ENCODE measurements around the gene TBPL1.

The TBPL1 gene

DNA sequence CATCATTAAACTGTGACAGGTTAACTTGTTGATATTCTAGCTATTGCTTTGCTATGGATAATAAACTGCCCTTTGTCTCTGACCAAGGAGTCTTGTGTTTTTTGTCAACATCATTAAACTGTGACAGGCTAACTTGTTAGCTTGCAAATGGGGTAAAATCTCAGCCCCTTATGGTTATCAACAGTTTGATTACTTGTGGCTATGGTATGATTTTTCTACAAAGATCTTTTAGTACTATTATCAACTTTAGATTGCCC, 63.5 kb downstream of the TBPL1 start:
- Histone ChIP-seq H3K9ac (ENCODE audit: low read depth in 1 of 2, low read length in 2 of 2) (no peak overlapping the region), H3K27ac (ENCODE audit: low read depth in 2 of 2, low read length in 2 of 2) (no peak overlapping the region), H3K36me3 (ENCODE audit: control insufficient read depth in 2 of 2, insufficient read depth in 2 of 2, low read length in 2 of 2) (no peaks in the 10 kb centered on the region), H3K4me3 (ENCODE audit: low read length in 2 of 2) (no peak overlapping the region), H3K4me1 (ENCODE audit: control insufficient read depth in 2 of 2, insufficient read depth in 2 of 2, low read length in 2 of 2) (no peaks in the 10 kb centered on the region), H3K9me3 (ENCODE audit: control insufficient read depth in 2 of 2, low read length in 2 of 2) (no peaks in the 10 kb centered on the region), H3K27me3 (ENCODE audit: control insufficient read depth in 2 of 2, insufficient read depth in 2 of 2, low read length in 2 of 2) (no peaks in the 10 kb centered on the region)

DNA sequence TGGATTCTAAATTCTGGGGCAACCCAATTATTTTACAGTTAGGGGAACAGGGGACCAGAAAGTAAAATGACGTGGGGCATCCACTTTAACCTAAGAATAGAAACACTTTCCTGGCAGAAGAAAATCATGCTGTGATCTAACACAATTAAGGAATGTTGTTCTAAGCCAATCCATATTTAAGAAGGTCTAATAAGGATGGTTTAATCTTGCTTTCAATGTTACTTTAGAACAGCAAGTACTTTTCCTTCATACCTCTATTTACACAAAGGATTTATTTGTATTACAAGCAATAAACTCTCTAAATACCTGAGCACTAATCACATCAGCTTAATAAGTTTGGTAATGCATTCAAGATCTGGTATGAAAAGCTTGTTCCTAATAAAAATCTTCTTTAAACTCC, 67.0 kb downstream of the TBPL1 start:
- H3K27ac ChIP-seq (ENCODE audit: low read depth in 2 of 2, low read length in 2 of 2): no peak overlapping the region

DNA sequence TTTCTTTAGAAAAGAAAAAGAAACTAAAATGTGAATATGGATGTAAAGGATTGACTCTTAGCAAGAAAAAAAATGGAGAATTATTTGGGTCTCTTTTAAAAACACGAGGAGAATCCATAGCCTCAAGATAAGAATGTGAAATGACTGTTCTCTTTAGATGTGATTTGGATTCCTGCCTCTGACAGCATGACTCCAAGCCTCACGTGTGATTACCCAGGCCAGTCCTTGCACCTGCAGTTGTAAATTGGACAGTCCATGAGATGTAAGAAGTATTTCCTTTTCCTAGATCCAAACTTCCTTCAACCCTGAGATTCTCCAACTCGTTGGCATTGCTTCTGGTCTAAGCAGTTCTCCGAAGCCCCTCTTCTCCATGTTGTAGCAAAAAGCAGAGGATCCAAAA, 67.5 kb downstream of the TBPL1 start:
- Histone ChIP-seq H3K4me1 (ENCODE audit: control insufficient read depth in 2 of 2, insufficient read depth in 2 of 2, low read length in 2 of 2) (no peaks in the 10 kb centered on the region), H3K9ac (ENCODE audit: low read depth in 1 of 2, low read length in 2 of 2) (no peak overlapping the region), H3K4me3 (ENCODE audit: low read length in 2 of 2) (no peak overlapping the region)

More for the DNA sequence above, 67.0 kb downstream of the TBPL1 start:
- Histone ChIP-seq H3K27me3 (ENCODE audit: control insufficient read depth in 2 of 2, insufficient read depth in 2 of 2, low read length in 2 of 2) (no peaks in the 10 kb centered on the region), H3K4me1 (ENCODE audit: control insufficient read depth in 2 of 2, insufficient read depth in 2 of 2, low read length in 2 of 2) (no peaks in the 10 kb centered on the region), H3K9ac (ENCODE audit: low read depth in 1 of 2, low read length in 2 of 2) (no peak overlapping the region), H3K4me3 (ENCODE audit: low read length in 2 of 2) (no peak overlapping the region), H3K36me3 (ENCODE audit: control insufficient read depth in 2 of 2, insufficient read depth in 2 of 2, low read length in 2 of 2) (no peaks in the 10 kb centered on the region), H3K9me3 (ENCODE audit: control insufficient read depth in 2 of 2, low read length in 2 of 2) (no peaks in the 10 kb centered on the region)

DNA sequence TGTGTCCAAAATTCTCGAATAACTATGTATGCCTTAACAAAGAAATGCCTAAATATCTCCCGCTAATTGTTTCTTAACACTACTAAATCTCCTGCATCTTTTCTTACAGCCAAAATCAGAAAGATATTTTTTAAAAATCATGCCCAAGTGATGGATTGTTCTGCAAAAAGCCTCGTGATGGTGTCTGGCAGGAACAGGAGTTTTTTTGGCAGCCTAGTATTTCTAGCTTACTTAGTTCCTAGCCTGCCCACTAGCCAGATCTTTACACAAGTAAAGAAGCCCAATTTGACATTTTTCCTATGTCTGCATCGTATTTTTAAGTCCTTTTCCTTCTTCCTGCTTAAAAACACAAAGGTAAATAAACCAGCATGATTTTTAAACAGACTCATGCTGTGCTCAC, 67.9 kb downstream of the TBPL1 start:
- Histone ChIP-seq H3K9me3 (ENCODE audit: control insufficient read depth in 2 of 2, low read length in 2 of 2) (no peaks in the 10 kb centered on the region), H3K4me1 (ENCODE audit: control insufficient read depth in 2 of 2, insufficient read depth in 2 of 2, low read length in 2 of 2) (no peaks in the 10 kb centered on the region), H3K27me3 (ENCODE audit: control insufficient read depth in 2 of 2, insufficient read depth in 2 of 2, low read length in 2 of 2) (no peaks in the 10 kb centered on the region), H3K27ac (ENCODE audit: low read depth in 2 of 2, low read length in 2 of 2) (no peak overlapping the region), H3K9ac (ENCODE audit: low read depth in 1 of 2, low read length in 2 of 2) (no peak overlapping the region), H3K36me3 (ENCODE audit: control insufficient read depth in 2 of 2, insufficient read depth in 2 of 2, low read length in 2 of 2) (no peaks in the 10 kb centered on the region), H3K4me3 (ENCODE audit: low read length in 2 of 2) (no peak overlapping the region)

More for the DNA sequence above, 67.5 kb downstream of the TBPL1 start:
- Histone ChIP-seq H3K36me3 (ENCODE audit: control insufficient read depth in 2 of 2, insufficient read depth in 2 of 2, low read length in 2 of 2) (no peaks in the 10 kb centered on the region), H3K9me3 (ENCODE audit: control insufficient read depth in 2 of 2, low read length in 2 of 2) (no peaks in the 10 kb centered on the region), H3K27me3 (ENCODE audit: control insufficient read depth in 2 of 2, insufficient read depth in 2 of 2, low read length in 2 of 2) (no peaks in the 10 kb centered on the region), H3K27ac (ENCODE audit: low read depth in 2 of 2, low read length in 2 of 2) (no peak overlapping the region)

DNA sequence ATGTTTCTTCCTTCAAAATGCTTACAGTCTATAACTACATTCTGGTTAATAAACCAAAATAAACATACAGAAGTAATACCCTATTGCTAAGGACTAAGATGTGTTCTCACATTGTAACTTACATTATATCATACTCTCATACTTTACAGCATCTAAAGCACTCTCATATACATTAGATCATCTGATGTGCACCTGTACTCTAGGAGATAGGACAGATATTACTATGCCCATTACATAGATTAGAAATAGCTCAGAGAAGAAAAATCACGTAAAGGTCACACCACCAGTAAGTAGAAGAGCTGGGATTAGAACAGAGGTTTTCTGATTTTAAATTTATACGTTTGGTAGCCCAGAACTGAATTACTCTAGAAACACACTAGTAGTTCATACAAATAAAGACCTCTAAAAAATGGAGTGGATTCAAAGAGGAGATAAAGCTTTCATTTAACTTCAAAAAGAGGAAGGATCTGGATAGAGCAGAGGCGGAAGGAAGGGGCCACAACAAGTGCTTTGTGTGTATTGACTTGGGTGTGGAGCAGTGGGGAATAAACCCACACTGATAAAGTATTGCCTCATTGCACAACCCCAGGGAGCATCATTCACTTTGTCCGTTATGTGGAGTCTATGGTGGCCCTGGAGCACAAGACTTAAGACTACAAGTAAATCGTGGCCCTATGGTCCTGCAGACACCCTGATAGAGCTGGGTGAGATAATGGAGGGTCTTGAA, 68.5 kb downstream of the TBPL1 start:
- H3K4me1 ChIP-seq (ENCODE audit: control insufficient read depth in 2 of 2, insufficient read depth in 2 of 2, low read length in 2 of 2): no peaks in the 10 kb centered on the region
- no peaks in the 10 kb centered on the region for H3K36me3 ChIP-seq (ENCODE audit: control insufficient read depth in 2 of 2, insufficient read depth in 2 of 2, low read length in 2 of 2)
- H3K9ac ChIP-seq (ENCODE audit: low read depth in 1 of 2, low read length in 2 of 2): no peak overlapping the region
- H3K27me3 ChIP-seq (ENCODE audit: control insufficient read depth in 2 of 2, insufficient read depth in 2 of 2, low read length in 2 of 2): no peaks in the 10 kb centered on the region
- H3K4me3 ChIP-seq (ENCODE audit: low read length in 2 of 2): no peak overlapping the region
- no peak overlapping the region for H3K27ac ChIP-seq (ENCODE audit: low read depth in 2 of 2, low read length in 2 of 2)
- H3K9me3 ChIP-seq (ENCODE audit: control insufficient read depth in 2 of 2, low read length in 2 of 2): no peaks in the 10 kb centered on the region

DNA sequence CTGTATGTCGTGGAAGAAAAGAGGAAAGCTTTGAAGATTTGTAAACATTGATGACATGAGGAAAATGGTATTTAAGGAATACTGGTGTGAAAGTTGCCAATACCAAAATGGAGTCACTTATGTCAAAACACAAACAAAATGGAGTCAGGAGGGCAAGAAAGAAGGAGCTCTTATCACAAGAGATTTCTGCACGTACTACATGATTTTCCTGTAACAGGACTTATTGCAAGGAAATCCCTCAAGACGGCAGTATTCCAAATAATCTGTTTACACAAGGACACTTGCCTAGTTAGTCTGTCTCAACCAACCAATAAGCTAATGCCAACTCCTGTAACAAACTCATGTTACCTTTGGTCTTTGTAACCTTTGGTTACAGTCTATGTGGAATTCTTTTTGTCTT, 69.6 kb downstream of the TBPL1 start:
- Histone ChIP-seq H3K4me3 (ENCODE audit: low read length in 2 of 2) (no peak overlapping the region), H3K27me3 (ENCODE audit: control insufficient read depth in 2 of 2, insufficient read depth in 2 of 2, low read length in 2 of 2) (no peaks in the 10 kb centered on the region), H3K9me3 (ENCODE audit: control insufficient read depth in 2 of 2, low read length in 2 of 2) (no peaks in the 10 kb centered on the region), H3K9ac (ENCODE audit: low read depth in 1 of 2, low read length in 2 of 2) (no peak overlapping the region), H3K4me1 (ENCODE audit: control insufficient read depth in 2 of 2, insufficient read depth in 2 of 2, low read length in 2 of 2) (no peaks in the 10 kb centered on the region), H3K27ac (ENCODE audit: low read depth in 2 of 2, low read length in 2 of 2) (no peak overlapping the region), H3K36me3 (ENCODE audit: control insufficient read depth in 2 of 2, insufficient read depth in 2 of 2, low read length in 2 of 2) (no peaks in the 10 kb centered on the region)

DNA sequence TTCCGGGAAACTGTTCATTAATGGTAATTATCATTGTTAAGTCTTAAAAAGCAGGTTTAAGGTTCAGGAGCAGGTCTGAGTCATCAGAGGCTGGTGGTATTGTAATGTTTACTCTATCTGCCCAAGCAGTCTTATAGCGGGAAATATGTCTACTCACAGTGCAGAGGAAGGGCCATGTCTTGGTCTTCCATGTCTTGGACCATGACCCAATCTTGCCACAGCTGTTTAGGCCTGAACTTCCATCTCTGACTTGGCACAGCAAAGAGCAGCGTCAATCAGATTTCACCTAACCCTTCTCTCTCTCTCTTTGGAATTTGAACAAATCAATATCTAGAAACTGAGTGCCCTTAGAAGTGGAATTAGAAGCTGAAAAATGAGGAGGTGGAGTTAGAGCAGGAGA, 73.6 kb downstream of the TBPL1 start:
- Histone ChIP-seq H3K4me3 (ENCODE audit: low read length in 2 of 2) (no peak overlapping the region), H3K27me3 (ENCODE audit: control insufficient read depth in 2 of 2, insufficient read depth in 2 of 2, low read length in 2 of 2) (no peaks in the 10 kb centered on the region), H3K9ac (ENCODE audit: low read depth in 1 of 2, low read length in 2 of 2) (no peak overlapping the region), H3K9me3 (ENCODE audit: control insufficient read depth in 2 of 2, low read length in 2 of 2) (no peaks in the 10 kb centered on the region), H3K4me1 (ENCODE audit: control insufficient read depth in 2 of 2, insufficient read depth in 2 of 2, low read length in 2 of 2) (no peaks in the 10 kb centered on the region), H3K27ac (ENCODE audit: low read depth in 2 of 2, low read length in 2 of 2) (no peak overlapping the region), H3K36me3 (ENCODE audit: control insufficient read depth in 2 of 2, insufficient read depth in 2 of 2, low read length in 2 of 2) (no peaks in the 10 kb centered on the region)

DNA sequence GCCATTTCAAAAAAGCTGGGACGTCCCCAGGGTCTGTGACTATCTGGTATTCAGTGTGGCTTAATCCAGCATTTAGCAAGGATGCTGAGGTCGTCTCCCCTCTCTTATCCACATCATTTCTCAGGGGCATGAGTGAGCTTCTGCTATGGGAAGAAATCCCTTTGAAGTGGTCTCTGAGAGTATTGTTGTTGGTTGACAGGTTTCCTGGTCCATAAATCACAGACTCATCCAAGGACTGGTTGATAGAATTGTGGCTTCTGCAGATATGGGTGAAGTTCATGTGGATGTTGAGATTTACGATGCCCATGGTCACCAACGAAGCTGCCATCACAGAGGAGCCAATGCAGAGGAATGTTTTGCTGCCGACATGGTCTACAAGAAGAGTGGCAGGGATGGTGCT, 75.4 kb downstream of the TBPL1 start:
- no peaks in the 10 kb centered on the region for H3K36me3 ChIP-seq (ENCODE audit: control insufficient read depth in 2 of 2, insufficient read depth in 2 of 2, low read length in 2 of 2)
- no peak overlapping the region for H3K9ac ChIP-seq (ENCODE audit: low read depth in 1 of 2, low read length in 2 of 2)
- no peak overlapping the region for H3K27ac ChIP-seq (ENCODE audit: low read depth in 2 of 2, low read length in 2 of 2)
- no peaks in the 10 kb centered on the region for H3K9me3 ChIP-seq (ENCODE audit: control insufficient read depth in 2 of 2, low read length in 2 of 2)
- H3K27me3 ChIP-seq (ENCODE audit: control insufficient read depth in 2 of 2, insufficient read depth in 2 of 2, low read length in 2 of 2): no peaks in the 10 kb centered on the region
- no peaks in the 10 kb centered on the region for H3K4me1 ChIP-seq (ENCODE audit: control insufficient read depth in 2 of 2, insufficient read depth in 2 of 2, low read length in 2 of 2)
- no peak overlapping the region for H3K4me3 ChIP-seq (ENCODE audit: low read length in 2 of 2)

DNA sequence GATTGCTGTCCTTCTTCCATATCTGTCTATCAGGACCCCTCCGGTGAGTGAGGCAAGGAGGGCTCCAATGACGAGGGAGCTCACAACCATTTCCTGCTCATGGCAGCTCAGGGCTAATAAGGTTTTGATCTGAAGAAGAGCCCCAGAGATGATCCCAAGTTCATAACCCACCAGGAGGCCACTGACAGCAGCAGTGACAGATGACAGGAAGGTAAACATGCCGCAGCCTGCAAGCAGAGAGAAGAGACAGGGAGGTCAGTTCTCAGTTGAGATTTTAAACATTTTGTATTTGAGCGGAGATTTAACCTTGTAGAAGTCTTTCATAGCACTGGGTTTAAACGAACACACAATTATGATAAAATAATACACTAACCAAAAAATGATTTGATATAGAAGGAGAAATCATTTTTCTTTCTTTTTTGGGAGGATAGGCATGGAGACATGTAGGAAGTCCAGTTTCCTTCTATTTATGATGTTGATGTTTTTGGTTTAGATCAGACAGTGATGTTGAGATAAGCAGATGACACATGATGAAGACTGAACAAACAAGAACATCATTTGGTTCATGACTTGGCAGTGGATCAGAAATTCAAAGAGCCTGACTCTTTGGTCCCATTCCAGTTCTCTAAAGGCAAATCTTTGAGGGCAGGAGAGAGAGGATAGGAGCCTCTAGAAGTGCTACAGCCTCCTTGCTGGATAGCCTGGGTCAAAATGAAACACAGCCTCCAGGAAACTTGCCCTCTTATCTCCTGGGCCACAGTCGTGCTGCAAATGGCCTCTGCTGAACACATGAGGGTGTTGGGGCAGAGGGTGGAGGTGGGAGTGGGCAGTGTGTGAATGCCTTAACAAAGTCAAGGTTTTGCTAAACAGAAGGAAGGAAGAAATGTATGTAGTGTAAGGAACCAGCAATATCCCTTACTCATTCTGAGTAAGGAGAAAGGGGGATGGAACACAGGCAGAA, 76.8 kb downstream of the TBPL1 start:
- H3K4me3 ChIP-seq (ENCODE audit: low read length in 2 of 2): no peak overlapping the region
- no peaks in the 10 kb centered on the region for H3K4me1 ChIP-seq (ENCODE audit: control insufficient read depth in 2 of 2, insufficient read depth in 2 of 2, low read length in 2 of 2)
- H3K27ac ChIP-seq (ENCODE audit: low read depth in 2 of 2, low read length in 2 of 2): no peak overlapping the region
- H3K9ac ChIP-seq (ENCODE audit: low read depth in 1 of 2, low read length in 2 of 2): no peak overlapping the region
- no peaks in the 10 kb centered on the region for H3K27me3 ChIP-seq (ENCODE audit: control insufficient read depth in 2 of 2, insufficient read depth in 2 of 2, low read length in 2 of 2)
- H3K9me3 ChIP-seq (ENCODE audit: control insufficient read depth in 2 of 2, low read length in 2 of 2): no peaks in the 10 kb centered on the region
- H3K36me3 ChIP-seq (ENCODE audit: control insufficient read depth in 2 of 2, insufficient read depth in 2 of 2, low read length in 2 of 2): no peaks in the 10 kb centered on the region

DNA sequence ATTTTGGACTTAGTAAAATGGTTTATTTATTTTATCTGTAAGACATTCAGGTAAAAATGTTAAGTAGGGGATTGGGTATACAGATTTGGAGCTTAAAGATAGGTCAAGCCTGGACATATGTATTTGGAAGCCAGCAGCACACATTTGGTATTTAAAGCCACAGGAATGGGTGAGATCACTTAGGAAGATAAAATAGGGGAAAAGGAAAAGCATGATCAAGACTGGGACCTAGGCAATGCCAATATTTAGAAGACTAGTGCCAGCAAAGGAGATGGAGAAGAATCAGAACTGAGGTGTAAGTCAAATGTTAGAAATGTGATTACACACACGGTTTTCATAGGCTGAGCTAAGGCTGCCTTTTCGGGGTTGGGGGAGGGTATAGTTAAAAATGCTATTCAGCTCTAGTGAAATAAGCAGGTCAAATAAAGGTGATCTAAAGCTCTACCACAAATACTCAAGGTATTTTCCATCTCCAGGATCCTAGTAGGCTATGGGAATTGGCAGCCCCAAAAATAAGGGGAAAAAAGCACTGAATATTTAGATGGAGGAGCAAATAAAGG, 78.8 kb downstream of the TBPL1 start:
- no peaks in the 10 kb centered on the region for H3K27me3 ChIP-seq (ENCODE audit: control insufficient read depth in 2 of 2, insufficient read depth in 2 of 2, low read length in 2 of 2)

More for the DNA sequence above, 78.8 kb downstream of the TBPL1 start:
- H3K9me3 ChIP-seq (ENCODE audit: control insufficient read depth in 2 of 2, low read length in 2 of 2): no peaks in the 10 kb centered on the region
- H3K36me3 ChIP-seq (ENCODE audit: control insufficient read depth in 2 of 2, insufficient read depth in 2 of 2, low read length in 2 of 2): no peaks in the 10 kb centered on the region
- H3K4me3 ChIP-seq (ENCODE audit: low read length in 2 of 2): no peak overlapping the region
- H3K4me1 ChIP-seq (ENCODE audit: control insufficient read depth in 2 of 2, insufficient read depth in 2 of 2, low read length in 2 of 2): peaks cover 4 to 16% of the 10 kb centered on the region in 2 donors
- no peak overlapping the region for H3K27ac ChIP-seq (ENCODE audit: low read depth in 2 of 2, low read length in 2 of 2)
- H3K9ac ChIP-seq (ENCODE audit: low read depth in 1 of 2, low read length in 2 of 2): no peak overlapping the region

All from mucosa of rectum (tissue), 2 donors.